BLaER1 treated with 17β-estradiol and CSF1 and Interleukin-3, amounts not matched to agents 10 nM and 100 nM (cell line): ENCODE data around the gene ATP13A4.

ENCODE experiments used
- H3K27ac ChIP-seq, 11 experiments: shearing (Covaris generic); formaldehyde crosslinking; 2 replicates each; pipeline ENCODE4 v1.8.1; 2022
- H3K27me3 ChIP-seq, 11 experiments: shearing (Covaris generic); formaldehyde crosslinking; 2 replicates each; pipeline ENCODE4 v1.8.1; 2022
- H3K36me3 ChIP-seq, 11 experiments: shearing (Covaris generic); formaldehyde crosslinking; 2 replicates each; pipeline ENCODE4 v1.8.1; 2022
- H3K4me1 ChIP-seq, 10 experiments: shearing (Covaris generic); formaldehyde crosslinking; 2 replicates each; pipeline ENCODE4 v1.8.1; 2022
- H3K4me2 ChIP-seq, 11 experiments: shearing (Covaris generic); formaldehyde crosslinking; 2 replicates each; pipeline ENCODE4 v1.8.1; 2022
- H3K4me3 ChIP-seq, 10 experiments: shearing (Covaris generic); formaldehyde crosslinking; 2 replicates each; pipeline ENCODE4 v1.8.1; 2022
- H3K9ac ChIP-seq, 11 experiments: shearing (Covaris generic); formaldehyde crosslinking; 2 replicates each; pipeline ENCODE4 v1.8.1; 2022
- H3K9me3 ChIP-seq, 11 experiments: shearing (Covaris generic); formaldehyde crosslinking; replicated peaks in 1 of 11; 2 replicates each; pipeline ENCODE4 v1.8.1; 2022
- H4K20me1 ChIP-seq, 11 experiments: shearing (Covaris generic); formaldehyde crosslinking; 2 replicates each; pipeline ENCODE4 v1.8.1; 2022
- Cebpa-rat ChIP-seq, 11 experiments: shearing (Covaris generic); IDR thresholded peaks; 2 replicates each; pipeline ENCODE4 v1.8.1; 2022

Gene ATP13A4

DNA sequence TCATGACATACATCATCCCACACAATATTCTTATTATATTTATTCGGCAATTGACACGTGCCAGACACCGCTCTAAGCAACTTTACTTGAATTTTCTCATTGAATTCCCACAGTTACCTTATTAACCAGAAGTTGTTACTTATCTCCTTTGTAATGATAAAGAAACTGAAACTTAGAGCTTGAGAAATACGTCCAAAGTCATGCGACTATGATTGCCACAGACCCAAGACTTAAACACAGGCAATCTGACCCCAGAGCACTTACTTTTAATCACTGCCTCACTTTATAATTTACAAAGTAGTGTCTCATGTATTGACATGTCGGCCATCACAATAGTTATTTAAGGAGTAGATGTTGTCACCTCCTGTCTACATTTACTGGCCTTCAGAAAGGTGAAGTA lies 64.7 kb downstream of the ATP13A4 start:
- H3K36me3 ChIP-seq = no peaks in the 10 kb centered on the region
- H3K27ac ChIP-seq = no peak overlapping the region
- H3K9ac ChIP-seq = no peak overlapping the region
- TF ChIP-seq Cebpa-rat (IDR thresholded peaks at IDR 0.05) = no peak
- no peaks in the 10 kb centered on the region for H3K27me3 ChIP-seq
- H3K9me3 ChIP-seq = no peaks in the 10 kb centered on the region
- no peak overlapping the region for H3K4me2 ChIP-seq
- H3K4me3 ChIP-seq = no peak overlapping the region
- H3K4me1 ChIP-seq = no peaks in the 10 kb centered on the region
- no peaks in the 10 kb centered on the region for H4K20me1 ChIP-seq

DNA sequence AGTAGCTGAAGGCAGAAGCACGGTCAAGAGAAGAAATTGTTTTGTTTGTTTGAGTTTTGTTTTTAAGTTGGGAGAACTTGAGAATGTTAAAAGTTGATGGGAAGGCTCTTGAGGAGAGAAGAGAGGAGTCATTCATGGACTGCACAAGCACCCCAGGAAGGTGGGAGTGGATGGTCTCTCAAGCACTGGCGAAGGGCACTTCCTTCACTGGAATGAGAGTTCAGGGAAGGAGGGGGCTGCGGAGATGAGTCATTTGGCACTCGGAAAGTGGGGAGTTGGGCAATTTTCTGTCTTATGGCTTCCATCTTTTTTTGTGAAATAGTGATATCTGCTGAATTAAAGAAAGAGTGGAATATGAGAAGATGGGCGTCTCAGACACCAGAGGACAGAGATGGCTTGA lies 66.0 kb downstream of the ATP13A4 start:
- no peaks in the 10 kb centered on the region for H3K36me3 ChIP-seq
- no peaks in the 10 kb centered on the region for H3K27me3 ChIP-seq
- no peaks in the 10 kb centered on the region for H3K9me3 ChIP-seq
- no peaks in the 10 kb centered on the region for H3K4me1 ChIP-seq
- H3K27ac ChIP-seq = no peak overlapping the region
- H3K4me3 ChIP-seq = no peak overlapping the region
- no peak overlapping the region for H3K9ac ChIP-seq
- no peak for TF ChIP-seq Cebpa-rat (IDR thresholded peaks at IDR 0.05)
- H3K4me2 ChIP-seq = no peak overlapping the region
- H4K20me1 ChIP-seq = no peaks in the 10 kb centered on the region

DNA sequence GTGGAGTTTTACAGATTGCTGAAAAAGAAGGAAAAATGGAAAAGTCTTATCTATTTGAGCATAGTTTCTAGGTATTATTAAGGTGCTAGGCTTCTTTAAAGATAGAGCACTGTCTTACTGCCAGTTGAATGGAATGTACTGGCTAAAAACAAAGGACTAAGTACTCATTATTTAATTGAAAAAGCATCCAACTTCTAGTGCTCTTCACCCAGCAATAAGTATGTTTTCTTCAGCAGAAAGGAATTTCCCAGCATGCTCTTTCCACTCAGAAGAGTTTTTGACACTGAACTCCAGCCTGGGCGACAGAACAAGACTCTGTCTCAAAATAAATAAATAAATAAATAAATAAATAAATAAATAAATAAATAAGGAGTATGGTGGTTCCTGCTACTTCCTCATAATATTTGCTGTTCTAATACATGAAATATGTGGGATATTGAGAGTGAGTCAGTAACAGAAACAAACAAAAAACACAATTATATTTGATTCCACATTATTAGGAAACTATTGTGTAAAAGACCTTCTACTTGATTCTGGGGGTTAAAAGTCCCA lies 70.6 kb downstream of the ATP13A4 start:
- no peaks in the 10 kb centered on the region for H3K27me3 ChIP-seq
- H3K4me3 ChIP-seq = no peak overlapping the region
- H3K9ac ChIP-seq = no peak overlapping the region
- H3K4me2 ChIP-seq = no peak overlapping the region
- no peaks in the 10 kb centered on the region for H4K20me1 ChIP-seq
- no peak for TF ChIP-seq Cebpa-rat (IDR thresholded peaks at IDR 0.05)
- no peaks in the 10 kb centered on the region for H3K4me1 ChIP-seq
- no peak overlapping the region for H3K27ac ChIP-seq
- H3K9me3 ChIP-seq = peaks cover 0 to 5% (median 0%) of the 10 kb centered on the region in 11 experiments; a peak in 1 of 22 replicates
- no peaks in the 10 kb centered on the region for H3K36me3 ChIP-seq

DNA sequence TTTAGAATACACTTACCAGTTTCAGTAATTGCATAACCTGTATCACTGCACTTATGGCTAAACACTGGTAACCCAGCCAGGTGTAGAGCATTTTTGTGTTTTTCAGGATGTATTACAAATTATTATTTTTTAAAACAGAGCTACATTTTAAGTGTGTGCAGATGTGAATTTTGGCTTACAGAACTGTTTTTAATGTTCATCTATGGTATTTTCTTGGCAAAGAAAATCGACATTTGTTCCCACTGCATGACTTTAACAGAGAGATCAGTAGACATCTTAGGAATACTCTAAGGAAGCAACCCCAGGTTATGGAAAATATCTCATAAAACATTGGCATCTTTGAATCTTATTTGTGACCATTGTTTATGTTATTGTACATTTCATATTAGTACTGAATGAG lies 73.3 kb downstream of the ATP13A4 start:
- no peak overlapping the region for H3K9ac ChIP-seq
- peaks cover 0 to 5% (median 0%) of the 10 kb centered on the region in 11 experiments; a peak in 1 of 22 replicates for H3K9me3 ChIP-seq
- no peaks in the 10 kb centered on the region for H4K20me1 ChIP-seq
- no peak overlapping the region for H3K4me3 ChIP-seq
- H3K27me3 ChIP-seq = no peaks in the 10 kb centered on the region
- no peaks in the 10 kb centered on the region for H3K4me1 ChIP-seq
- H3K36me3 ChIP-seq = no peaks in the 10 kb centered on the region
- TF ChIP-seq Cebpa-rat (IDR thresholded peaks at IDR 0.05) = no peak
- no peak overlapping the region for H3K4me2 ChIP-seq
- H3K27ac ChIP-seq = no peak overlapping the region

DNA sequence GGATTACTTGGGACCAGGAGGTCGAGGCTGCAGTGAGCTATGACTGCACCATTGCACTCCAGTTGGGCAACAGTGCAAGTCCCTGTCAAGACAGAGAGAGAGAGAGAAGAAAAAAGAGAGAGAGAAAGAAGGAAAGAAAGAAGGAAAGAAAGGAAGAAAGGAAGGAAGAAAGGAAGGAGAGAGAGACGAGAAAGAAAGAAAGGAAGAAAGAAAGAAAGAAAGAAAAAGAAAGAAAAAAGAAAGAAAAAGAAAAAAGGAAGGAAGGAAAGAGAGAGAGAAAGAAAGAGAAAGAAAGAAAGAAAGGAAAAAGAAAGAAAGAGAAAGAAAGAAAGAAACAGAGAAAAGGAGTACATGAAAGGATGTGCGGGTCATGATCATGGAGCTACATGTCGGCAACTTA lies 80.2 kb downstream of the ATP13A4 start:
- no peak overlapping the region for H3K9ac ChIP-seq
- no peaks in the 10 kb centered on the region for H3K27me3 ChIP-seq
- H3K4me2 ChIP-seq = no peak overlapping the region
- no peaks in the 10 kb centered on the region for H4K20me1 ChIP-seq
- H3K4me1 ChIP-seq = no peaks in the 10 kb centered on the region
- no peaks in the 10 kb centered on the region for H3K9me3 ChIP-seq
- no peaks in the 10 kb centered on the region for H3K36me3 ChIP-seq
- no peak overlapping the region for H3K4me3 ChIP-seq
- no peak for TF ChIP-seq Cebpa-rat (IDR thresholded peaks at IDR 0.05)
- no peak overlapping the region for H3K27ac ChIP-seq

DNA sequence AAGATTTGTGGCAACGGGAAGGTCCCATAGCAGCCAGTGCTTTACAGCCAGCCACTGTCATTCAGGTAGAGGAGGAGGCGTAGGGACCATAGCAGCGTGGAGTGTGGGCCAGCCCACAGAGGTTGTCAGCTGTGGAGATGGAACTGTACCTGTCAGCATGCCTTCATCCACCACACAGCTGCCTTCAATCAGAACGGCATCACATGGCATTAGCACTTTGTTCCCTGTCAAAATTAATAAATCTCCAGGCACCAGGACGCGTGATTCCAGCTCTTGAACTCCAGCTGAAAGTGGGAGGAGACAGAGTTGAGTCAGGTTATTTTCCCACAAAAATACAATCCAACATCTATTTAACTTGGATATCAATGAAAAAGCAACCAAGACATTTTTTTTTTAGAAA lies 84.0 kb downstream of the ATP13A4 start:
- Histone ChIP-seq H3K27ac (no peak overlapping the region), H4K20me1 (no peaks in the 10 kb centered on the region), H3K9me3 (no peaks in the 10 kb centered on the region), H3K36me3 (no peaks in the 10 kb centered on the region), H3K4me1 (no peaks in the 10 kb centered on the region), H3K9ac (no peak overlapping the region), H3K27me3 (no peaks in the 10 kb centered on the region), H3K4me2 (no peak overlapping the region), H3K4me3 (no peak overlapping the region)
- TF ChIP-seq Cebpa-rat (IDR thresholded peaks at IDR 0.05) = no peak

DNA sequence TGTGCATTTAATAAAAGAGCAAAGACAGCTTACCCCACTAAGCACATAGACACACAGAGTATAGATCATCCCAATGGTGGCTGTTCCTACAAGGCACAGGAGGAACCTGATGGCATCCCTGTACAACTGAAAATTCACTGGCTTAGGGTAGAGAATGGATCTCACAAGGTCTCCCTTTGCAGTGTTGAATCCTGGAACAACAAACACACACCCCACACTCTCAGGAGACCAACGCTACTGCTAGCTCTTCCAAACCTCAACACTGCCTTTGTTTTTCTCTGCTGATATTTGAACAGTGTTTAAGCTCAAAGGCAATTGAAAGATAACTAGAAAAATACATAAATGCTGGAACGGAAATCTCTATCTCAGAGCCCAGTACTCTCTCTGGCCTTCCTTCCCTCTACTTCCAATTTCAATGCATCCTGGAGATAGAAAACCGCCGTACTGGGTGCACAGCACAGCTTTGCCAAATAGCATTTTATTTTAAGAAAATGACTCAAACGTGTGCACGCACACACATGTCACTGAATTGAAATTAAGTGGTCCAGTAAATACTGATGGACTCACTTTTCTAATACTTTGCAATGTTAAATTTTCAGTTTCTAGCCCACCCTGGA lies 88.6 kb downstream of the ATP13A4 start:
- Histone ChIP-seq H3K4me1 (peaks cover 0 to 1% (median 0%) of the 10 kb centered on the region in 10 experiments; a peak in 1 of 20 replicates), H3K27ac (no peak overlapping the region), H3K9ac (no peak overlapping the region), H3K9me3 (no peaks in the 10 kb centered on the region), H3K27me3 (no peaks in the 10 kb centered on the region), H4K20me1 (no peaks in the 10 kb centered on the region), H3K36me3 (no peaks in the 10 kb centered on the region), H3K4me2 (no peak overlapping the region), H3K4me3 (no peak overlapping the region)
- no peak for TF ChIP-seq Cebpa-rat (IDR thresholded peaks at IDR 0.05)

DNA sequence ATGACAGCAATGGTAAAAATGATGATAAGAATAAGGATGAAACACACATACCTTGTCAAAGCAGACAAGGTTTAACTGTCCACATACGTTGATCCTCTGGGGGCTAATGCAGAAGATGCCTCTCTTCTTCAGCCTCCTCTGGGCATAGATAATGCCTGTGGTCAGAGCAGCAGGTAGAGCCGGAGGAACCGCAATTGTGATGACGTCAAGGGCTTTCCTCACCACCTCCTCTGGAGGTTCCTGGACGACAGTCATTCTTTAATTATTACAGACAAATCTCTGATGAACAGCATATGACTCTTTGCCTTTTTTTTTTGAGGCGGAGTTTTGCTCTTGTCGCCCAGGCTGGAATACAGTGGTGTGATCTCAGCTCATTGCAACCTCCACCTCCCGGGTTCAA lies 89.8 kb downstream of the ATP13A4 start:
- no peaks in the 10 kb centered on the region for H3K36me3 ChIP-seq
- H3K9ac ChIP-seq = no peak overlapping the region
- H3K27ac ChIP-seq = no peak overlapping the region
- no peak for TF ChIP-seq Cebpa-rat (IDR thresholded peaks at IDR 0.05)
- H3K27me3 ChIP-seq = no peaks in the 10 kb centered on the region
- H3K4me2 ChIP-seq = no peak overlapping the region
- no peaks in the 10 kb centered on the region for H3K9me3 ChIP-seq
- no peak overlapping the region for H3K4me3 ChIP-seq
- peaks cover 0 to 8% (median 0%) of the 10 kb centered on the region in 10 experiments; a peak in 4 of 20 replicates for H3K4me1 ChIP-seq
- no peaks in the 10 kb centered on the region for H4K20me1 ChIP-seq

DNA sequence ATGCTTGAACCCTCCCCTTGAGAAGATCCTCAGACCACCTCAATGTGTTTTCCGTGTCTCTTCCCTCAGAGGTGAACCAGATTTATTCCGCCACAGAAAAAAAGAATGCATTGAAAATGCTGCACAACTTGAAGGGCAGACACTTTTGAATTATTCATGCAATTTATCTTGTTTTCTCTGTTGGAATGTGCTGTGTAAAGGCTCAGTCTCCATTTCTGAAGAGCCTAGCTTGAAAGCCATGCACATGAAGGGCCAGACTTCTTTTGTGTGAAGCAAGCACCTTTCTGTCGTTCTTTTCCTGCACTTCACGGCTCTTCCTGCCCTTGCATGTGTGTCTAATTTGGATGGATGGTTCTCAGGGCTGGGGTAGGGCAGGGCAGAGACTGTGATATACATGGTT lies 97.2 kb downstream of the ATP13A4 start:
- no peaks in the 10 kb centered on the region for H3K27me3 ChIP-seq
- H3K4me1 ChIP-seq = peaks cover 0 to 8% (median 0%) of the 10 kb centered on the region in 10 experiments; a peak in 4 of 20 replicates
- H3K9ac ChIP-seq = no peak overlapping the region
- no peaks in the 10 kb centered on the region for H4K20me1 ChIP-seq
- no peak overlapping the region for H3K27ac ChIP-seq
- no peak overlapping the region for H3K4me2 ChIP-seq
- no peaks in the 10 kb centered on the region for H3K9me3 ChIP-seq
- H3K36me3 ChIP-seq = no peaks in the 10 kb centered on the region
- no peak overlapping the region for H3K4me3 ChIP-seq
- TF ChIP-seq Cebpa-rat (IDR thresholded peaks at IDR 0.05) = no peak

DNA sequence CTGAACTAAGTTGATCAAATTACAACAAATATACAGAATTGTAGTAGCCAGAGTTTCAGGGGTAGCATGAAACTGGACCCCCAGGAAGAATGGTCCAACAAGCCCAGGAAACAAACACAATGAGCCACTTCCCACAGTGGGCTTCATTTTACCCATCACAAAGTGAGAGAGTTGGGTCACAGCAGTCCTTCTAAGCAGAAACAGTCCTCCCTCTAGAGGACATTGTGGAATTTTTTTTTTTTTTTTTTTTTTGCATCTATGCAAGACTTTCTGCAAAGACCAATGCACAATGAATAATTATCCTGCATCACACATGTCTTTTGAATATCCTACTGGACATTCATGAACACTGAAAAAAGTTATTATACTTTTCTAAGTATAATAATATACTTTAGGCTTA lies 102.4 kb downstream of the ATP13A4 start:
- TF ChIP-seq Cebpa-rat (IDR thresholded peaks at IDR 0.05) = no peak
- Histone ChIP-seq H4K20me1 (no peaks in the 10 kb centered on the region), H3K9me3 (no peaks in the 10 kb centered on the region), H3K36me3 (no peaks in the 10 kb centered on the region), H3K4me1 (peaks cover 0 to 13% (median under 1%) of the 10 kb centered on the region in 10 experiments; a peak in 7 of 20 replicates), H3K9ac (no peak overlapping the region), H3K27me3 (no peaks in the 10 kb centered on the region), H3K4me2 (no peak overlapping the region), H3K4me3 (no peak overlapping the region), H3K27ac (no peak overlapping the region)
